GM06990 (cell line): ENCODE measurements around the gene PRIMA1.

Source experiments
- DNase-seq: peaks from one replicate; pipeline ENCODE4 v3.0.0-alpha.2; 2011; ENCODE audit not compliant: insufficient read length; ENCODE audit errors: extremely low read depth
- H3K27me3 ChIP-seq: replicated peaks from 2 replicates; pipeline ENCODE4 v1.6.0; 2011; ENCODE audit warnings: low read length; ENCODE audit not compliant: control insufficient read depth, insufficient read depth
- H3K36me3 ChIP-seq: 2 replicates; pipeline ENCODE4 v1.5.1; 2011; ENCODE audit warnings: low read length; ENCODE audit not compliant: control insufficient read depth, insufficient read depth
- H3K4me3 ChIP-seq: replicated peaks from 2 replicates; pipeline ENCODE4 v1.5.1; 2011; ENCODE audit warnings: low read depth, mild to moderate bottlenecking, control low read depth, low read length
- TF ChIP-seq, protein P1 (sequence below): IDR thresholded peaks from 2 replicates; pipeline ENCODE4 v1.5.1; 2011; ENCODE audit warnings: low read length, control low read depth, mild to moderate bottlenecking, inconsistent platforms; ENCODE audit not compliant: insufficient read depth, poor library complexity, severe bottlenecking

PRIMA1 gene

DNA sequence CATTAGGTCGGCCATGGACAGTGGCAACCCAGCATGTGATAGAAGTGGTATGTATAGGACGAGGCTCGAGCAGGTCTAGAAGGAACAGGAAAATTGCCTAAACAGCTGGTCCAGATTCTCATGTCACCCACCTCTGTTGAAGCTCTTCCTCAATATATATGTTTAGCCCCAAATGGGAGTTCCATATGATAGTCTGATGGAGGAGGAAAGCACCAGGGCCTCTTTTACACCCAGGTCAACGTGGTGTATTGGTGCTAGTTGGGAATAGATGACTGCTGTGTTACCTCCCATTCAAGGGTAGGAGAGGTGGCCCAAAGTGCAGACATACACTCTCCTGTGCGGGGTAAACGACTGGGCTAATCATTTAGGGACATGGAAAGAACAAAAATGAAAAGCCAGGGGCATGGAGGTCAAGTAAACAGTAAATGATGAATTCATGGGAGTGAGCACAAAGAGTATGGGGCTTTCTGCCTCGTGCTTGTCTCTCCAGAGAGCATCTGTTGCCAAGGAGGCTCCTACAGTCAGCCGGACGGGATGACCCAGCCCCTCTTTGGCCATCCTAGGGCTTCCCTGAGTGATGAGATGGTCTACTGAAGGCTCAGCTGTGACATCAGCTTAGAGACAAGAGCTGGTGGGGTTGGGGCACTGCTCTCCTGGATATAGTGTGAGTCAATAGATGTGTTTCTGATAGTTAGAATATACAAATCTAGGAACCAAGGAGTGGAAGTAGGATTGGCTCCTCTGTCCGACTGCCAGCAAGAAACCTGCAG, 5.5 kb upstream of the PRIMA1 start:
- Histone ChIP-seq H3K4me3 (no peak overlapping the region), H3K36me3 (no peaks in the 10 kb centered on the region), H3K27me3 (peaks cover 3% of the 10 kb centered on the region; the same call in 1 of the 2 replicates)
- DNase-seq = no peak
- TF ChIP-seq, protein P1, sequence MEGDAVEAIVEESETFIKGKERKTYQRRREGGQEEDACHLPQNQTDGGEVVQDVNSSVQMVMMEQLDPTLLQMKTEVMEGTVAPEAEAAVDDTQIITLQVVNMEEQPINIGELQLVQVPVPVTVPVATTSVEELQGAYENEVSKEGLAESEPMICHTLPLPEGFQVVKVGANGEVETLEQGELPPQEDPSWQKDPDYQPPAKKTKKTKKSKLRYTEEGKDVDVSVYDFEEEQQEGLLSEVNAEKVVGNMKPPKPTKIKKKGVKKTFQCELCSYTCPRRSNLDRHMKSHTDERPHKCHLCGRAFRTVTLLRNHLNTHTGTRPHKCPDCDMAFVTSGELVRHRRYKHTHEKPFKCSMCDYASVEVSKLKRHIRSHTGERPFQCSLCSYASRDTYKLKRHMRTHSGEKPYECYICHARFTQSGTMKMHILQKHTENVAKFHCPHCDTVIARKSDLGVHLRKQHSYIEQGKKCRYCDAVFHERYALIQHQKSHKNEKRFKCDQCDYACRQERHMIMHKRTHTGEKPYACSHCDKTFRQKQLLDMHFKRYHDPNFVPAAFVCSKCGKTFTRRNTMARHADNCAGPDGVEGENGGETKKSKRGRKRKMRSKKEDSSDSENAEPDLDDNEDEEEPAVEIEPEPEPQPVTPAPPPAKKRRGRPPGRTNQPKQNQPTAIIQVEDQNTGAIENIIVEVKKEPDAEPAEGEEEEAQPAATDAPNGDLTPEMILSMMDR = no peak

DNA sequence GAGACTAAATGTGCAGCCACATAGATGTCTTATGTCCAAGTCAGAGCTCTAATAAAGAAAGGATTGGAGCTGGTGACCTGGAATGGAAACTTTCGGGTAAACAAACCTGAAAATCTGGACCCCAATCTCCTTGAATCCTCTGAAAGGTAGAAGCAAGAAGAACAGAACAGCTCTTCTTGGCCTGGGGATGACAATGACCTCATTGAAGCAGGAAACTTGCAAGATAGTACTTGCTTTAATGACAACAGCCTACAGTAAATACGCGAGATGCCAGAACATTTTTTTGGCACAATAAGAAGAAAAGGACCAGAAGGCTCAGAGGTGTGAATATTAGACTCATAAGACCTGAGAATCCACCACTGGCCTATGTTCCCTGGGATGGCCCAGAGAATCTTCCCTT, 4.1 kb upstream of the PRIMA1 start:
- TF ChIP-seq, protein P1 = no peak
- Histone ChIP-seq H3K27me3 (peaks cover 3% of the 10 kb centered on the region; the same call in 1 of the 2 replicates), H3K4me3 (no peak overlapping the region), H3K36me3 (no peaks in the 10 kb centered on the region)
- no peak for DNase-seq

DNA sequence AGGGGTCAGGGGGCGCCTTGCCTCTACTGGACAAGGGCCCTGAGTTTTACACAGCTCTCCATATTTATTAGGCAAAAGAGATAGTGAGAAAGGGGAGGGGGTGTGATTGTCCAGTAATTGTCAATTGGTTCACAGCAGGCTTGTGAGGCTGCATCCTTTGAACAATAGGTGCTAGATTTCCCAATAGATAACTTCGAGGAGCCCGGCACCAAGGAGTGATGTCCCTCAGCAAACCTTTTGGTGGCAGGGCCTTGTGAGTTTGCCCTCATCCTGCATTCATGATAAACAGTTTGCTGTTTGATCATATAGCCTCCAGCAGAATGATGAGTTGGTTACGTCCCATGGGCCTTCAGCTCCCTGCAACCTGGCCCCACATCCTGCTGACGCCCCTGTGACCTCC, 2.7 kb upstream of the PRIMA1 start:
- TF ChIP-seq, protein P1 = no peak
- no peak for DNase-seq
- peaks cover 3% of the 10 kb centered on the region; the same call in 1 of the 2 replicates for H3K27me3 ChIP-seq
- H3K4me3 ChIP-seq = no peak overlapping the region
- no peaks in the 10 kb centered on the region for H3K36me3 ChIP-seq

DNA sequence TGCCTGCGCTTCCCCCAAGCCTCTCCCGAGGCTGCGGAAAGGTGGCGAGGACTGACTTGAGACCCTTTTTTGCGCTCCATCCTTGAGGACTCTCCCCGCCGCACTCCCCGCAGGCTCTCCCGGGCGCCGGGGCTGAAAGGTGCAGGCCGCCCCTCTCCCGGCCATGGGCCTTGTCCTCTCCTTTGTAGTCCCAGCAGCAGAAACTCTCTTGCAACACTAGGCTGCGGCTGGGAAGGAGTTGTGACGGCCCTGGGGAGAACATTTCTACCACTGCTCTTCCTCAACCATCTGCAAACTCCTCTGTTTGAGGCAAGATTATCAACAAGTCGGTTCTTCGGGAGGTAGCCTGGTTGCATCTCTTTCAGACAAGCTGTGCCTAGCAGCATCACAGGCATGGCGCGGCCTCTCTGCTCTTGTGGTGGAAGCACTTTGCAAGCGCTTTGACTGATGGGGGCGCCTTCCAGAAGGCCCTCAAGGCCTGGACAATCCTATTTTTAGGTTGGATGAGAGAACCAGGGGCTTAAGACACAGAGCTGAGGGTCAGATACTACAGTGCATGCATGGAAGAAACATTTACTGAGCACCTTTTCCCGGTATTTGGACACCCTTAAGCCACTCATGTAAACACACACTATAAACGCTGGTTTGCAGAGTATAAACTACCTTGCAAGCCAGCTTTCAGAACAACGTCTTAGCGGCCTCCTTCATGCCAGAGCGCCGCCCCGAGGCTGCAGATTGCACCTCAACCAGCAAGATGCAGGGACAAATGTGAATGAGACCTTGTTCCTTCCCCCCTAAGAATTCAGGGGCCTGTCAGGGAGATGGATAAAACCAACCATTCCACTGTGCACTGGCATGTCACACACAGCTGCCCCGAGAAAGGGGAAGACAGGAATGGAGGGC, 1.2 kb upstream of the PRIMA1 start:
- Histone ChIP-seq H3K27me3 (peaks cover 3% of the 10 kb centered on the region; the same call in 1 of the 2 replicates), H3K4me3 (no peak overlapping the region), H3K36me3 (no peaks in the 10 kb centered on the region)
- no peak for DNase-seq
- TF ChIP-seq, protein P1 = no peak

DNA sequence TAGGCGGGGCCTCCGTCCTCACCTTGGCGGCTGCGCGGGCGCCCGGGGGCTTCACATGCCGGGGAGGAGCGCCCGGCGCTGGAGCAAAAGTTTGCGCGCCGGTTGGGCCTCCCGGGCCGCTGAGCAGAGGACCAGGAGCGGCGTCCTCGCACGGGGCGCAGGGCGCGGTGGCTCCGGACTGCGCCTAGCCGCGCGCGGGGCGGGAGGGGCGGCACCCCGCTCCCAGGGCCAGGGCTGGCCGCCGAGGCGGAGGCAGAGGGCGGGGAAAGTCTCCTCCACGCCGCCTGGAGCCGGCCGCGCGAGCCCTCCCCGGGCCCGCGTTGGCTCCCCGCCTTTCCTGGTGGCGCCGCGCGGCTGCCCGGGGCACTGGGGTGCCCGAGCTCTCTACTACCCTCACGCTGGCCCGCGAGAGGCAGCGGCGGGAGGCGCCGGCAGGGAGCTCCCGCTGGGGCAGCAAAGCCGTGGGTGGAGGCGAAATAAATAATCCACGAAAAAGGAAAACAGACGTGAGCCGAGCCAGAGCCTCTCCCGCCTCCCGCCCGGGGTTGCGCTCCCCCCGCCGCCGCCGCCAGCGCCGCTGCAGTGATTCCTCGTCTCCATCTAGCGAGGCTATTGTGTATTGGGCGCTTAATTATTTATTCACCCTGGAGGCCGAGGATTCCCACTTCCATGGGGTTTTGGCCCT, 400 bp upstream of the PRIMA1 start:
- no peaks in the 10 kb centered on the region for H3K36me3 ChIP-seq
- peaks cover 3% of the 10 kb centered on the region; the same call in 1 of the 2 replicates for H3K27me3 ChIP-seq
- DNase-seq = no peak
- H3K4me3 ChIP-seq = no peak overlapping the region
- TF ChIP-seq, protein P1 = no peak
